Peyer's patch (tissue), 4 donors: ENCODE measurements around the gene CAMSAP1. TPM values are rescaled to one million over a fixed set of nuclear protein-coding genes. Genes with fewer than 3 reads are reported as not detected.

Experiments used
- DNase-seq, 3 donors: peaks; one replicate each; pipeline ENCODE4 v3.0.0-alpha.2; 2017 to 2019
- H3K27ac ChIP-seq, 4 donors: fragments of 200-600 bp; sonication (generic); one replicate each; pipeline ENCODE4 v1.5.1; 2016 to 2019
- H3K27me3 ChIP-seq, 2 donors: fragments of 200-600 bp; sonication (generic); one replicate each; pipeline ENCODE4 v1.5.1; 2019
- H3K36me3 ChIP-seq, 3 donors: fragments of 200-600 bp; sonication (generic); one replicate each; pipeline ENCODE4 v1.5.1; 2016 to 2019
- H3K4me1 ChIP-seq, 4 donors: fragments of 200-600 bp; sonication (generic); one replicate each; pipeline ENCODE4 v1.5.1; 2016 to 2019
- H3K4me3 ChIP-seq, 4 donors: fragments of 200-600 bp; sonication (generic); 1 replicate in 3 of 4; 2 replicates in 1 of 4; pipeline ENCODE4 v1.5.1; 2016 to 2019; ENCODE audit warnings: mild to moderate bottlenecking in 1 of 4
- H3K9me3 ChIP-seq, 4 donors: fragments of 200-600 bp; sonication (generic); one replicate each; pipeline ENCODE4 v1.5.1; 2016 to 2019; ENCODE audit warnings: mild to moderate bottlenecking in 1 of 4
- CTCF ChIP-seq, 6 experiments: fragments of 450-650 bp in 4 of 6; fragments of 200-600 bp in 2 of 6; sonication (generic) in 1 of 6; IDR thresholded peaks; one replicate each; pipeline ENCODE4 v1.5.1; 2017 to 2019; ENCODE audit warnings: antibody characterized with exemption in 6 of 6, mild to moderate bottlenecking in 3 of 6, moderate library complexity in 1 of 6
- POLR2A ChIP-seq, 2 donors: fragments of 450-650 bp; IDR thresholded peaks; one replicate each; pipeline ENCODE4 v1.5.1; 2017; ENCODE audit warnings: antibody characterized with exemption in 2 of 2, mild to moderate bottlenecking in 2 of 2, moderate library complexity in 2 of 2
- total RNA-seq, 4 donors: library from RNA; depleted of rRNA; stranded (reverse); fragments of >200 nt; gene quantifications; one replicate each; pipeline ENCODE4 v1.1.0, GENCODE V29; 2016

The CAMSAP1 gene
- total RNA-seq, 4 donors from 2014 or later = 21.0 to 30.5 (median 24.2) TPM

- Histone ChIP-seq H3K27ac (no peak overlapping the region), H3K4me1 (no peaks in the 10 kb centered on the region), H3K27me3 (no peaks in the 10 kb centered on the region), H3K36me3 (no peaks in the 10 kb centered on the region), H3K4me3 (no peak overlapping the region), H3K9me3 (no peaks in the 10 kb centered on the region)
- TF ChIP-seq CTCF (IDR thresholded peaks at IDR 0.05) (no peak), POLR2A (IDR thresholded peaks at IDR 0.05) (no peak)
- no peak for DNase-seq
Observed at GRCh38 chr9:135787776-135788575, 119.4 kb downstream of the CAMSAP1 start.

GRCh38 chr9:135787317-135787716 lies 120.0 kb downstream of the CAMSAP1 start:
- Histone ChIP-seq H3K36me3 (no peaks in the 10 kb centered on the region), H3K4me3 (no peak overlapping the region), H3K27me3 (no peaks in the 10 kb centered on the region), H3K4me1 (no peaks in the 10 kb centered on the region), H3K27ac (no peak overlapping the region), H3K9me3 (no peaks in the 10 kb centered on the region)
- TF ChIP-seq CTCF (IDR thresholded peaks at IDR 0.05) (no peak), POLR2A (IDR thresholded peaks at IDR 0.05) (no peak)
- DNase-seq = no peak

GRCh38 chr9:135786146-135786690 lies 121.1 kb downstream of the CAMSAP1 start:
- no peaks in the 10 kb centered on the region for H3K36me3 ChIP-seq
- H3K27ac ChIP-seq = no peak overlapping the region
- TF ChIP-seq POLR2A (IDR thresholded peaks at IDR 0.05) (no peak), CTCF (IDR thresholded peaks at IDR 0.05) (no peak)
- H3K27me3 ChIP-seq = no peaks in the 10 kb centered on the region
- H3K4me3 ChIP-seq = no peak overlapping the region
- H3K9me3 ChIP-seq = no peaks in the 10 kb centered on the region
- no peaks in the 10 kb centered on the region for H3K4me1 ChIP-seq
- DNase-seq = no peak

GRCh38 chr9:135785013-135785575 lies 122.3 kb downstream of the CAMSAP1 start:
- Histone ChIP-seq H3K4me1 (no peaks in the 10 kb centered on the region), H3K4me3 (no peak overlapping the region), H3K9me3 (no peaks in the 10 kb centered on the region), H3K27me3 (no peaks in the 10 kb centered on the region), H3K36me3 (no peaks in the 10 kb centered on the region), H3K27ac (no peak overlapping the region)
- TF ChIP-seq POLR2A (IDR thresholded peaks at IDR 0.05) (no peak), CTCF (IDR thresholded peaks at IDR 0.05) (no peak)
- no peak for DNase-seq

- Histone ChIP-seq H3K27me3 (no peaks in the 10 kb centered on the region), H3K27ac (no peak overlapping the region), H3K9me3 (no peaks in the 10 kb centered on the region), H3K4me1 (no peaks in the 10 kb centered on the region), H3K4me3 (no peak overlapping the region), H3K36me3 (no peaks in the 10 kb centered on the region)
- no peak for TF ChIP-seq POLR2A (IDR thresholded peaks at IDR 0.05)
- TF ChIP-seq CTCF (IDR thresholded peaks at IDR 0.05) = no peak
- no peak for DNase-seq
Observed at GRCh38 chr9:135783540-135784245, 123.7 kb downstream of the CAMSAP1 start.
